Esophagus muscularis mucosa (tissue), 4 donors: Measurements from ENCODE around the gene MYLK. TPM values are rescaled to one million over a fixed set of nuclear protein-coding genes. Genes with fewer than 3 reads are reported as not detected.

Experiments used
- DNase-seq: peaks from one replicate; pipeline ENCODE4 v3.0.0-alpha.2; 2017; ENCODE audit errors: extremely low spot score
- H3K27ac ChIP-seq, 4 donors: fragments of 200-600 bp; sonication (generic); replicated peaks in 1 of 4; 1 replicate in 3 of 4; 2 replicates in 1 of 4; pipeline ENCODE4 v1.5.1; 2016 to 2019; ENCODE audit warnings: mild to moderate bottlenecking in 1 of 4
- H3K27me3 ChIP-seq, 4 donors: fragments of 200-600 bp; sonication (generic); one replicate each; pipeline versions ENCODE4 v1.5.1 to v1.6.0; 2016 to 2019
- H3K36me3 ChIP-seq, 4 donors: fragments of 200-600 bp; sonication (generic); one replicate each; pipeline ENCODE4 v1.5.1; 2016 to 2019
- H3K4me1 ChIP-seq, 4 donors: fragments of 200-600 bp; sonication (generic); one replicate each; pipeline ENCODE4 v1.5.1; 2016 to 2019
- H3K4me3 ChIP-seq, 4 donors: fragments of 200-600 bp; sonication (generic); 1 replicate in 2 of 4; 2 replicates in 2 of 4; pipeline ENCODE4 v1.5.1; 2016 to 2019; ENCODE audit warnings: mild to moderate bottlenecking in 4 of 4, moderate library complexity in 1 of 4
- H3K9me3 ChIP-seq, 4 donors: fragments of 200-600 bp; sonication (generic); 1 replicate in 3 of 4; 2 replicates in 1 of 4; pipeline ENCODE4 v1.5.1; 2016 to 2019
- CTCF ChIP-seq, 3 experiments: fragments of 200-600 bp in 2 of 3; fragments of 450-650 bp in 1 of 3; sonication (generic) in 2 of 3; IDR thresholded peaks; one replicate each; pipeline ENCODE4 v1.5.1; 2017 to 2019; ENCODE audit warnings: antibody characterized with exemption in 3 of 3, mild to moderate bottlenecking in 2 of 3, moderate library complexity in 1 of 3
- EP300 ChIP-seq: sonication (generic); formaldehyde crosslinking; IDR thresholded peaks from one replicate; pipeline ENCODE4 v1.6.1; 2017; ENCODE audit warnings: antibody characterized with exemption
- POLR2A ChIP-seq: fragments of 450-650 bp; IDR thresholded peaks from one replicate; pipeline ENCODE4 v1.6.1; 2017; ENCODE audit warnings: antibody characterized with exemption, moderate library complexity, mild to moderate bottlenecking, low read depth
- POLR2AphosphoS5 ChIP-seq, 2 donors: sonication (generic); formaldehyde crosslinking; IDR thresholded peaks; one replicate each; pipeline ENCODE4 v1.6.1; 2017; ENCODE audit warnings: antibody characterized with exemption in 2 of 2
- WGBS: methylation state at CpG from one replicate; pipeline ENCODE4 v1.1.5; 2018; 5-methylcytosine and 5-hydroxymethylcytosine counted together
- intact Hi-C: fragments of 100-400 bp; cut with DNase I; formaldehyde crosslinking; loops from one replicate; pipeline ENCODE4 v1.15.1; 2023
- total RNA-seq, 4 donors: library from RNA; depleted of rRNA; stranded (reverse); fragments of >200 nt; gene quantifications; one replicate each; pipeline versions ENCODE4 v1.1.0 to v1.2.1, GENCODE V29; 2016

MYLK gene
- total RNA-seq, 4 donors from 2014 or later: 1,983 to 3,208 (median 2,554) TPM

- WGBS: 90% methylated on average over 6 of the region's 6 CpGs
- Histone ChIP-seq H3K9me3 (no peaks in the 10 kb centered on the region), H3K4me3 (no peak overlapping the region), H3K27ac (peak overlapping the region in 2 of 4 donors; percentile 28 to 42), H3K27me3 (no peaks in the 10 kb centered on the region), H3K4me1 (peaks cover 0 to 30% (median 22%) of the 10 kb centered on the region in 4 donors), H3K36me3 (no peaks in the 10 kb centered on the region)
- peak; percentile 66 for DNase-seq
- intact Hi-C loops: no loop called here
- no peak for TF ChIP-seq CTCF (IDR thresholded peaks at IDR 0.05)
- TF ChIP-seq POLR2AphosphoS5 (IDR thresholded peaks at IDR 0.05): no peak
- no peak for TF ChIP-seq POLR2A
- no peak for TF ChIP-seq EP300
These were observed 91.5 kb downstream of the MYLK start for GRCh38 chr3:123792473-123793201.

GRCh38 chr3:123791898-123792297 lies 92.2 kb downstream of the MYLK start:
- Histone ChIP-seq H3K9me3 (no peaks in the 10 kb centered on the region), H3K4me3 (no peak overlapping the region), H3K27me3 (no peaks in the 10 kb centered on the region), H3K4me1 (peaks cover 0 to 30% (median 22%) of the 10 kb centered on the region in 4 donors), H3K36me3 (no peaks in the 10 kb centered on the region), H3K27ac (peak overlapping the region; percentile 20 to 42 (median 28))
- intact Hi-C loops: no loop called here
- peak; percentile 83 for DNase-seq
- 46% methylated on average over 3 of the region's 3 CpGs for WGBS
- TF ChIP-seq EP300: no peak
- TF ChIP-seq POLR2AphosphoS5 (IDR thresholded peaks at IDR 0.05): peak in 1 of 2 donors; percentile 4
- no peak for TF ChIP-seq POLR2A
- TF ChIP-seq CTCF (IDR thresholded peaks at IDR 0.05): no peak

- Histone ChIP-seq H3K4me1 (peaks cover 0 to 30% (median 22%) of the 10 kb centered on the region in 4 donors), H3K4me3 (no peak overlapping the region), H3K36me3 (no peaks in the 10 kb centered on the region), H3K27me3 (no peaks in the 10 kb centered on the region), H3K9me3 (no peaks in the 10 kb centered on the region), H3K27ac (peak overlapping the region; percentile 18 to 42 (median 24))
- intact Hi-C loops: no loop called here
- 26% methylated on average over 3 of the region's 3 CpGs for WGBS
- DNase-seq: peak; percentile 64
- no peak for TF ChIP-seq POLR2A
- TF ChIP-seq CTCF (IDR thresholded peaks at IDR 0.05): no peak
- TF ChIP-seq POLR2AphosphoS5 (IDR thresholded peaks at IDR 0.05): peak; percentile 30 to 79
- no peak for TF ChIP-seq EP300
These were observed 92.7 kb downstream of the MYLK start for GRCh38 chr3:123791417-123791816.

- DNase-seq: peak; percentile 83
- H3K9me3 ChIP-seq: no peaks in the 10 kb centered on the region
- no peak for TF ChIP-seq EP300
- TF ChIP-seq CTCF (IDR thresholded peaks at IDR 0.05): no peak
- no peak for TF ChIP-seq POLR2AphosphoS5 (IDR thresholded peaks at IDR 0.05)
- TF ChIP-seq POLR2A: no peak
- peaks cover 0 to 30% (median 22%) of the 10 kb centered on the region in 4 donors for H3K4me1 ChIP-seq
- H3K27ac ChIP-seq: peak overlapping the region in 3 of 4 donors; percentile 18 to 34 (median 20)
- H3K4me3 ChIP-seq: no peak overlapping the region
- 46% methylated on average over 3 of the region's 3 CpGs for WGBS
- H3K27me3 ChIP-seq: no peaks in the 10 kb centered on the region
- intact Hi-C loops: no loop called here
- no peaks in the 10 kb centered on the region for H3K36me3 ChIP-seq
These were observed 93.1 kb downstream of the MYLK start for GRCh38 chr3:123791073-123791370.
